Hippocampal formation (tissue), 2 donors: ENCODE measurements around the gene P3H4.
"Not testable (repeated sequence)": the region's sequence is repeated elsewhere in the genome, so short reads cannot be mapped to it uniquely, and the experiment has no call there.

Experiments
- DNase-seq, 2 donors: peaks; one replicate each; lab custom pipeline; 2025; lab: John Stamatoyannopoulos, UW

P3H4 gene

GRCh38 chr17:41811549-41812380 is at the start of gene P3H4:
TSS of gene P3H4 (minus strand) at chr17:41811949. CDS start at chr17:41811915, 34 bp downstream.
- DNase-seq, result peak; percentile 31 to 61

GRCh38 chr17:41860254-41860931 is 48.6 kb upstream of the P3H4 start:
- no peak for DNase-seq

GRCh38 chr17:41851382-41851781 is 39.6 kb upstream of the P3H4 start:
- DNase-seq, result not testable (repeated sequence)

- no peak for DNase-seq
These were observed 37.7 kb upstream of the P3H4 start for GRCh38 chr17:41849251-41849990.

GRCh38 chr17:41848788-41849187 is 37.0 kb upstream of the P3H4 start:
- no peak for DNase-seq

GRCh38 chr17:41844971-41845370 is 33.2 kb upstream of the P3H4 start:
- no peak for DNase-seq

GRCh38 chr17:41840781-41841180 is 29.0 kb upstream of the P3H4 start:
- not testable (repeated sequence) for DNase-seq

- not testable (repeated sequence) for DNase-seq
These were observed 27.7 kb upstream of the P3H4 start for GRCh38 chr17:41839448-41839847.

GRCh38 chr17:41837761-41838538 is 26.2 kb upstream of the P3H4 start, which contains the start of gene KLHL10:
TSS of gene KLHL10 (plus strand) at chr17:41837825. CDS start at chr17:41837933, 108 bp downstream.
- no peak for DNase-seq

GRCh38 chr17:41836550-41837196 is 24.9 kb upstream of the P3H4 start:
- DNase-seq, result no peak

GRCh38 chr17:41835800-41836549 is 24.2 kb upstream of the P3H4 start, which contains the start of gene NT5C3B:
TSS of gene NT5C3B (minus strand) at chr17:41836232. CDS start at chr17:41836193, 39 bp downstream.
- peak in 1 of 2 donors; percentile 61 for DNase-seq

GRCh38 chr17:41835214-41835799 is 23.6 kb upstream of the P3H4 start:
- DNase-seq, result no peak

- DNase-seq, result not testable (repeated sequence)
These were observed 18.2 kb upstream of the P3H4 start for GRCh38 chr17:41829961-41830360.

- DNase-seq, result no peak
These were observed 13.6 kb upstream of the P3H4 start for GRCh38 chr17:41825175-41825845.

- DNase-seq, result no peak
These were observed 12.3 kb upstream of the P3H4 start for GRCh38 chr17:41824086-41824485.

GRCh38 chr17:41823580-41823979 is 11.8 kb upstream of the P3H4 start:
- no peak for DNase-seq

GRCh38 chr17:41823141-41823524 is 11.4 kb upstream of the P3H4 start:
- DNase-seq, result no peak

GRCh38 chr17:41822216-41823140 is 10.7 kb upstream of the P3H4 start:
- no peak for DNase-seq
